COLO829 (cell line): ENCODE measurements around the gene SEZ6L.

Experiments used
- DNase-seq: peaks from one replicate; pipeline ENCODE4 v3.0.0; 2012; ENCODE audit warnings: low spot score

Gene SEZ6L

DNA sequence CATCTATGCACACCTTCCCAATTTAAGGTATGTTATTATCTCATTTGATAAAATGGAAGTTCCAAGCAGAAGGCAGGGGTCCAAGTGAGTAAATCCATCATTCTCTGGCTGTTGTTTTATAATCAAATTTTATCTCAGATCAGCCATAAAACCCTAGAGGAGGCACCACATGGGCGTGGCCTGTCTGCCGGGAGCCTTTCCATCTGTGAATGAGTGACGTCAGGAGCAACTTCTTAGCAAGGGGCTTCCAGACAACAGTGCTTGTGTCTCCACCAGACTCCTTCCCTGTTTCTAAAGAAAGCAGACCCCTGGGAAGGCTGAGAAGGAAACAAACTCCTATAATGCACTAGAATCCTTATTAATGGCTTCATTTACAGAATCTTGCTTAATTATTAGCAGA, 13.5 kb downstream of the SEZ6L start:
- no peak for DNase-seq

DNA sequence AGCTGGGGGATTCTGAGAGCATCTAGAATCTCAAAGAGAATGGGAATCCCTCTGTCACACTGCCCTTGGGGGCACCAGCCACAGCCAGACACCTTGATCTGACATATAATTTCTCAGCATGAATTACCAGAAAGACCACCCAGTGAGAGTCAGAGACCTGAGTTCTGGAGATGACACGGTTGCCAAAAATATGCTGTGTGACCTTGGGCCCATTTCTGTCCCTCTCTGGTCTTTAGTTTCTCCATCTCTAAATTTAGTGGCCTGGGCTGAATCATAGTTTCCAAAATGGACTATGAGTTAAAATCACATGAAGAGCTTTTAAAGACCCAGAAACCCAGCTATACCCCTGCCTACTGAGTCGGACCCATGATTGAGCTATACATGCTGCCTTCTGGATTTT, 15.9 kb downstream of the SEZ6L start:
- no peak for DNase-seq

- no peak for DNase-seq
Measured at GRCh38 chr22:26188341-26188740, 19.1 kb downstream of the SEZ6L start.

DNA sequence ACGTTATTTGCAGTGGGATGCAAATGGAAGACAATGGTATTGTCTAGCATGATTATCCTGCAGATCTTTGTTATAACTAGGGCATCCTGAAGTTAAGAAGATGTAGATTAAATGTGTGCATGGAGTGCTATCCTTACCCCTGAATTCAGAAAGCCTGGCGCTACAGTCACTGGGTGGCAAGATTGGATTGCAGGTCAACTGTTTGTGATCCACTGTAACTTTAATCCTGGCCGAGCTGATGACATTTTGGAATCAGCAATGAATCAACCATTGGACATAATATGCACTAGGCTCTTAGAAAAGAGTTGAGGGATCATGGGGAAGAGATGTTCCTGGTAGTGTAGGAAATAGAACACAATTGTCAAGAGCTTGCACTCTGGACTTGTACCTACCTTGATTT, 25.1 kb downstream of the SEZ6L start:
- no peak for DNase-seq

DNA sequence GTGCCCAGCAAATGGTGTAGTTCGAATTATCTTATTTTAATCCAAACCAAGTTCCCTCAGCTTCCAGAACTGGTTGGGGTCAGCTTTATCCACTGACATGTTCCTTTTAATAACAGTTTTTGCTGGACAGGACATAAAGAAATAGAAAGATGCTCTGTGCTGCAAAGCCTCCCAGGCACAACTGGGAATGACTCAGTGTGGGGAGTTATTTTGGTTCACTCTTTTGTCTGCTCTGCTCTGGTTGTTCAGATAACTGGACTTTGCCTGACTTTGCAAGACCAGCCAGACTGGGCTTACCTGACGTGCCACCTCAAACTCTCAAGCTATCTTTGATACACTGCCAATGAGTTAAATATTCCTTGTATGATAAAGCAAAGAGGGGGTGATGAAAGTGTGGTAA, 25.6 kb downstream of the SEZ6L start:
- no peak for DNase-seq

DNA sequence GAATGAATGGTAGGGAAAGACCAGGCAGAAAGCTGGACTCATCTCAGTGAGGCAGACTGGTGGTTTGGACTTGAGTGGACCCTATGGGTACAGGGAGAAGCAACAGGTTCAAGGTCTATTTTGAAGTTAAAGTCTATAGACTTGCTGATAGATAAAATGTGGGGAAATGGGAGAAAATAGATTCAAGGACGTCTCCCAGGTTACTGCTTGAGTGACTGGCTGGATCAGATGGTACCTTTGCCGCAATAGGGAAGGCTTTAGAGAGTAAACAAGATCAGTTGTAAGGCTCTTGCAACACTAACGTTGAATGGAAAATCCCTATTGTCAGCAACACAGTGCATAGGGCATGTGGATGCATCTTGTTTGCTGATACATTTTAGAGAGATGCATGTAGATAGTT, 27.4 kb downstream of the SEZ6L start:
- no peak for DNase-seq

DNA sequence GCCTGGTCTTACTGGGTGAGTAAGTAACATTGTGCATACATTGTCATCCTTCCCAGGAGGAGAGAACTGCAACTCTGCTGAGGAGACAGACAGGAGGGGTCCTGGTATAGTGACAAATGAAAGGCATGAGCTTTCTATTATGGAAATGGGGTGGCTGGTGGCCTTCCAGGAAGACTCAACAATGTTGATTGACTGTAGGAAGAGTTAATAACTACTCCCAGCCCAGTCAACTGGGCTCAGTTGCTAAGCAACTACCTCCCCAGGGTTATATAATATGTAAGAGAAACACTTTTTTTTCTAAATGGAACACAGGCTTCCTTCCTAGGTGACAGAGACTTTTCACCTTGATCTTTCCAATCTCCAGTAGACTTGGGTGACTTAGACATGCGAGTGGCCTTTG, 28.2 kb downstream of the SEZ6L start:
- no peak for DNase-seq

DNA sequence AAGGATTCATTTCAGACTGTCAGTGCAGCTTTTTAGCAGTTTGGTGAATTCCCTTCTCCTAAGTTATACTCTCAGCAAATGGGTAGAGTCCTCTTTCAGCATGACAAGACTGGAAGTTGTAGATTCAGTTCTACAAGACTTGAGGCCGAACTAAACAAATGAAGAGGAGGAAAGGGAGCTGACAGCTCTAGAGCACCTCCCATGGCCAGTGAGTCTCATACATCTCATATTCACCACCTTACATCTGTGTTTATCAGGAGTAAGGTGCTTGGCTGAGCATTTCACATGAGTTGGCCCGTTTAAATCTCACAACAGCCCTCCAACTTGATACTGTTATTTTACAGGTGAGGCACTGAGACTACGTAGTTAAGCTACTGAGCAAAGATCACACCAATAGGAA, 30.4 kb downstream of the SEZ6L start:
- DNase-seq: no peak

DNA sequence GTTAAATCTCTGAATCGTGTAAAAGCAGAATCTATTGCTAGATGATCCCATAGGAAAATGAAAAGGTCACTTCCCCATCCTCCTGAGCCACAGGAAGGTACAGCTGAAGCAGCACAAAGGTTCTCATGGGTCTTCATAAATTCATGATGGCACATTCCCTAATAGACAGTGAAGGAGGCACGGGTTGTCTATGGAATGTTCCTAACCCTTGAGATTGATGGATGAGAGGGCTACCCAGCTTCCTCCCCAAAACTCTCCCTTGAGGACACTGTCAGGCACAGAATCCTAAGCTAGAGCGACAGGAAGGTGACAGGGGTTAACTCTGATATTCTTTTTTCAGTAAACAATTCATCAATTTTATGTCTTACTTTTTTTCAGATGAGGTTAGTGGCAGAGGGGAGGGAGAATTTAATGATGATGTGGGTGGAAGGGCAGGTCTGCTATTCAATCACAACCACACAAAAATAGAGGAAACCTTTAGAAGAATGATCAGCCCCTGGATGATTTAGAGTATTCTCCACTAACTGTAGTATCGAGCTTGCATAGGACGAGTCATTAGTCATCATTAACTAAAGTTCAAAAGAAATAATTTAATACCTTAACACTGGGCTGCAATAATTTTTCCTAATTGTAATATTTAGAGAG, 33.1 kb downstream of the SEZ6L start:
- DNase-seq: no peak

DNA sequence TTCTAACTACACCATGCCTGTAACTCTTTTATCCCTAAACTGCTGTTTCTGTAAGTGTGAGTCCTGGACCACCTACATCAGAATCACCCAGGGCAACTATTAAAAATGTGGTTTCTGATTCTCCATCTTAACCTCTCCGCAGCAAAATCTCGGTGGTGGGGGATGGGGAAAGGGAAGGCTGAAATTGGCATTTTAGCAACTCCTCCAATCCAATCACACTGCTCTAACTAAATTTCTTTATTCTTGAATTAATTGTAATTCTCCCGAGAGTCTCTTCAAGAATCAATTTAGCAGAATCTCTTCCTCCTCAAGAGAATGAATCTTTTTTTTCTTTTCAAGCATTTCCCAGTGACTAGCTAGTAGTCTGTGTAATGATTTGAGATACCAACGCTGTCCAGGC, 36.2 kb downstream of the SEZ6L start:
- no peak for DNase-seq

DNA sequence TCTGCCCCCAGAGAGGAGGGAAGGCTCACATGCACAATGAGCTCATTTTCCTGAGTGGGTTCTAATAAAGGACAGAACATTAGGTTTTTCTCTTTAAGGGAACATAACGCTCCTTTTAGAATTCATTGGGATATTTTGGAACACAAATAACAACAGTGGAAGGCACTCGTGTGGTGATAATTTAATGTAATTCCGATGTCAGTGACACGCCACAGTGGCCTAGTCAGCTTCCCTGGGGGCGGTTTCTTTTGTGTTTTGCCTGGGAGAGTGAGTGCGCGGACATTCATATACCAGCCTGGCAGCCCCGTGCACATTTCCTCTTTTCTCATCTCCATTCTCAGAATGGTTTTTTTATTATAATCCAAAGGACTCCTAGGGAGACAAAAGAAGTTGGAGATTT, 41.1 kb downstream of the SEZ6L start:
- no peak for DNase-seq

GRCh38 chr22:26213826-26214225, 44.6 kb downstream of the SEZ6L start:
- DNase-seq: no peak

GRCh38 chr22:26214466-26214865, 45.2 kb downstream of the SEZ6L start:
- DNase-seq: no peak

- no peak for DNase-seq
Measured at GRCh38 chr22:26215736-26216135, 46.5 kb downstream of the SEZ6L start.

- DNase-seq: no peak
Measured at GRCh38 chr22:26225207-26225606, 55.9 kb downstream of the SEZ6L start.

- no peak for DNase-seq
Measured at GRCh38 chr22:26226538-26227297, 57.5 kb downstream of the SEZ6L start.

- no peak for DNase-seq
Measured at GRCh38 chr22:26229910-26230309, 60.6 kb downstream of the SEZ6L start.

DNA sequence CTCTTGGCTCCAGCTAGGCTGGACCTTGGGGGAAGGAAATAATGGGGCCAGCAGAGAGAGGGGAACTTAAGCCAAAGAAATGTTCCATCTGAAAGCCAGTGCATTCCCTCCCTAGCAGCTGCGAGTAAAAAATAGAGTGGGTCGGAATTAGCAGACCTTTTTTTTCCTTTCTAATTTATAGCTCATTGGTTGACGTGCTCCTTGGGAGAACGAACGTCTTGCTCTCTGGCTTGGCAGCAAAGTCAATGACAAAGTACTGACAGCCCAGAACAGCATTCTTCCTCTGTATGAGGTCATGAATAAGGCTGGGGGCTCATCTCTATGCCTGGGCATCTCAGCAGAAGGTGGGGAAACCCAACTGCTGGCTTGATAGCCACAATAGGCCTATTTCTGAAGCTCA, 65.0 kb downstream of the SEZ6L start:
- DNase-seq: no peak

DNA sequence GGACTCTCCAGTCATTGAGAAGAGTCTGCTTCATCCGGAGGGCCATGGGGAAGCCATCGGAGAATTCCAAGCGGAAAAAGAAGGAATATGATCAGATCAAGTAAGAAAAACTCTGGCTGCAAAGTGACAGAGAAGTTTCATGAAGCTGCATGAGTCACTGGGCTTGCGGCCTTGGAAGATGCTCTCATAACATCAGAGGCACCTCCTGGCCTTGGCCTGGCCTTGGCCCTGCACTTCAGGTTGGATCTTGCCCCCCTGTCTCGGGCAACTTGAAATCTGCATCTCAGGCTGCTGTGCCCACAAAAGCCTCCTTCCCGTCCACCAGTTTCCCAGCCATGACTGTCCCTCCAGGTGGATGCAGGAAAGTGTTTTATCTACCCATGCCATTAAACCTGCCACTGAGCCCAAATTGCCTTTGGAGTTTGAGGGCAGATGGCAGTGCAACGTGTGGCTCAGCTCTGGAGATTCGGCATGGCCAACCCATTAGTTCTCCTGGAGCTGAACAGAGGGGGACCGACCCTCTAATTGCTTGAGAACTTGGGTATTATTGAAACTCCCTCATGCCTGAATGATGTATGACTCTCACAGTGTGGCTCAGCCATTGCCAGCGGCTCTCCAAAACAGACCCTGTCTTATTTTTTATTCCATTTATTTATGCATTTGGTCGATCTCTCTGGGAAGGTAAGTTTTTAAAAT, 66.7 kb downstream of the SEZ6L start:
- DNase-seq: no peak

GRCh38 chr22:26236991-26237390, 67.7 kb downstream of the SEZ6L start:
- no peak for DNase-seq

GRCh38 chr22:26238596-26238995, 69.3 kb downstream of the SEZ6L start:
- no peak for DNase-seq

GRCh38 chr22:26239581-26239980, 70.3 kb downstream of the SEZ6L start:
- DNase-seq: no peak

- no peak for DNase-seq
Measured at GRCh38 chr22:26241361-26241760, 72.1 kb downstream of the SEZ6L start.
